Type B pancreatic cell (in vitro differentiated cells): ENCODE data around the gene HABP2. TPM values are rescaled to one million over a fixed set of nuclear protein-coding genes. Genes with fewer than 3 reads are reported as not detected.

Experiments used
- DNase-seq: peaks from one replicate; pipeline ENCODE4 v3.0.0; 2021; ENCODE audit warnings: mixed read lengths; ENCODE audit not compliant: unreplicated experiment; ENCODE audit errors: extremely low spot score
- H3K27ac Mint-ChIP-seq: 2 replicates; pipeline ENCODE4 v1.8.0; 2021; ENCODE audit warnings: mild to moderate bottlenecking, mixed read lengths
- H3K27me3 Mint-ChIP-seq: 2 replicates; pipeline ENCODE4 v1.8.0; 2021; ENCODE audit warnings: mixed read lengths
- H3K36me3 Mint-ChIP-seq: 2 replicates; pipeline ENCODE4 v1.8.0; 2021; ENCODE audit warnings: mixed read lengths
- H3K4me1 Mint-ChIP-seq: one replicate; pipeline ENCODE4 v1.8.0; 2021; ENCODE audit warnings: mixed read lengths; ENCODE audit not compliant: unreplicated experiment
- H3K4me3 Mint-ChIP-seq: 2 replicates; pipeline ENCODE4 v1.8.0; 2021; ENCODE audit warnings: mild to moderate bottlenecking, mixed read lengths
- H3K9me3 Mint-ChIP-seq: 2 replicates; pipeline ENCODE4 v1.8.0; 2021; ENCODE audit warnings: mixed read lengths
- total RNA-seq: library from RNA; stranded (reverse); gene quantifications from 2 replicates; pipeline ENCODE4 v1.2.1, GENCODE V29; 2021; ENCODE audit warnings: low replicate concordance
- TF ChIP-seq, protein P1 (sequence below): fragments of 200-600 bp; sonication (generic); conservative IDR thresholded peaks from 2 replicates; pipeline ENCODE4 v1.5.0; 2021; ENCODE audit warnings: antibody characterized with exemption, mild to moderate bottlenecking

HABP2 gene
- total RNA-seq, 1 donor from 2014 or later: 7.5 TPM

DNA sequence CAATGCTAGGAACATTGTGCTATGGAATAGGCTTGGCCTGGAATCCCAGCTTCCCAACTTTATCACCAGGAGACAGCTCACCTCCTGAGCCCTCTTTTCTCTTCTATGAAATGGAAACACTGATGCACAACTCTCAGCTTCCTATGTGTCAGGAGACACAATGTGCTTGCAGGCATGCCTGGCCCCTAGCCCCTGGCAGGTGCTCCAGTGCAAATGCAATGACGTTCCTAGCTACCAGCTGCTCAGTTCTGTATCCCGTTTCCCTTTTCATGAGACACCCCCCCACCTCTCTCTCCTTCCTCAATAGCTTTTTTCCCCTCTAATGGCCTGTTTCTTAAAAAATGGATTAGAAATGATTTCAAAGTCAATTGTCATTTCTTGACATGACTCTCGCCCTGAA is 30.7 kb downstream of the HABP2 start:
- Mint-ChIP-seq H3K9me3 (no peaks in the 10 kb centered on the region), H3K36me3 (no peaks in the 10 kb centered on the region), H3K27me3 (peaks cover 32% of the 10 kb centered on the region), H3K27ac (no peak overlapping the region), H3K4me1 (no peaks in the 10 kb centered on the region), H3K4me3 (no peak overlapping the region)
- DNase-seq: no peak
- TF ChIP-seq, protein P1, sequence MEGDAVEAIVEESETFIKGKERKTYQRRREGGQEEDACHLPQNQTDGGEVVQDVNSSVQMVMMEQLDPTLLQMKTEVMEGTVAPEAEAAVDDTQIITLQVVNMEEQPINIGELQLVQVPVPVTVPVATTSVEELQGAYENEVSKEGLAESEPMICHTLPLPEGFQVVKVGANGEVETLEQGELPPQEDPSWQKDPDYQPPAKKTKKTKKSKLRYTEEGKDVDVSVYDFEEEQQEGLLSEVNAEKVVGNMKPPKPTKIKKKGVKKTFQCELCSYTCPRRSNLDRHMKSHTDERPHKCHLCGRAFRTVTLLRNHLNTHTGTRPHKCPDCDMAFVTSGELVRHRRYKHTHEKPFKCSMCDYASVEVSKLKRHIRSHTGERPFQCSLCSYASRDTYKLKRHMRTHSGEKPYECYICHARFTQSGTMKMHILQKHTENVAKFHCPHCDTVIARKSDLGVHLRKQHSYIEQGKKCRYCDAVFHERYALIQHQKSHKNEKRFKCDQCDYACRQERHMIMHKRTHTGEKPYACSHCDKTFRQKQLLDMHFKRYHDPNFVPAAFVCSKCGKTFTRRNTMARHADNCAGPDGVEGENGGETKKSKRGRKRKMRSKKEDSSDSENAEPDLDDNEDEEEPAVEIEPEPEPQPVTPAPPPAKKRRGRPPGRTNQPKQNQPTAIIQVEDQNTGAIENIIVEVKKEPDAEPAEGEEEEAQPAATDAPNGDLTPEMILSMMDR: no peak

DNA sequence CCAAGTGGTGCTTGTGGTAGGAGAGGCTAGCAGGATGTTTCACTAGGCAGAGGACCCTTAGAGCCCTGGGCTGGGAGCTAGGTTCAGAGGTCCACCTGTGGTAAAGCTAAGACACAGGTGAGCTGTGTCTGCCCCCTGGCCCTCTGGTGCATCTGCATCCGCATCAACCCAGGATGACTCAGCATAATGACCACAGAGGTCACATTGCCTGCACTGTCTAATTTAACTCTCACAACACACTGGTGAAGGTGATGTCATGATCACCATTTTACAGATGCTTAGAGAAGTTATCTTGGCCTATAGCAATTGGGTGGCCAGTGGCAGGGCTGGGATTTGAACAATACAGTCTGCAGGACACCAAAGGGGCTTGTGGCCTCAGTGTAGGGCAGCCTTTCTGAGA is 33.1 kb downstream of the HABP2 start:
- no peak for DNase-seq
- Mint-ChIP-seq H3K36me3 (no peaks in the 10 kb centered on the region), H3K27me3 (peaks cover 31% of the 10 kb centered on the region), H3K27ac (no peak overlapping the region), H3K4me3 (no peak overlapping the region), H3K4me1 (no peaks in the 10 kb centered on the region), H3K9me3 (no peaks in the 10 kb centered on the region)
- TF ChIP-seq, protein P1: no peak

DNA sequence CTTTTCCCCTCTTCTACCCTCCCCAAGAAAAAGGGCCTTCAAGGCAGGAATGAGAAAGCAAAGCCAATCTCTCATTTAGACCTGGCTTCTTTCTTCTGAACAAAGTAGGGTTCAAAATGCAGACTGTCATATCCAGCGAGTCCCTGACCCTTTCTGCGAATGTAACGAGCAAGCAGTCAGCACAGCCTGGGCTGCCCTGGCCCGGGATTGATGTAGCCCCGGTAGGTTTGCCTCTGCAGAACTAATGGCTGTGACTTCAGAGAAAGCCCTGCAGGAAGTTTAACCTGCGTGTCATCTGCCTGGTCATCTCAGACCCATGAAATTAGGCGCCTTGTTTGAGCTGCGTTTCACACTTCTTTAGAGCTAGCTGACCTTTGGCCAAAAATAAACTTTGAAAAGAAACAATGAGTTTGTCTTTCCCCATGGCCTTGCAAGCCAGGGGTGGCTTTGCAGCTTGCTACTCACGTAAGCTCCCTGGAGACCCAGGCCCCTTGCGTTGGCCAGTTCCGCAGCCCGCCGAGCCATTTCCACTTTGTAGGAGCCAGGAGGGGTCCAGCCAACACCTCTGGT is 36.4 kb downstream of the HABP2 start:
- Mint-ChIP-seq H3K27me3 (peaks cover 16% of the 10 kb centered on the region), H3K9me3 (no peaks in the 10 kb centered on the region), H3K4me1 (no peaks in the 10 kb centered on the region), H3K4me3 (no peak overlapping the region), H3K27ac (no peak overlapping the region), H3K36me3 (no peaks in the 10 kb centered on the region)
- TF ChIP-seq, protein P1: no peak
- DNase-seq: no peak

DNA sequence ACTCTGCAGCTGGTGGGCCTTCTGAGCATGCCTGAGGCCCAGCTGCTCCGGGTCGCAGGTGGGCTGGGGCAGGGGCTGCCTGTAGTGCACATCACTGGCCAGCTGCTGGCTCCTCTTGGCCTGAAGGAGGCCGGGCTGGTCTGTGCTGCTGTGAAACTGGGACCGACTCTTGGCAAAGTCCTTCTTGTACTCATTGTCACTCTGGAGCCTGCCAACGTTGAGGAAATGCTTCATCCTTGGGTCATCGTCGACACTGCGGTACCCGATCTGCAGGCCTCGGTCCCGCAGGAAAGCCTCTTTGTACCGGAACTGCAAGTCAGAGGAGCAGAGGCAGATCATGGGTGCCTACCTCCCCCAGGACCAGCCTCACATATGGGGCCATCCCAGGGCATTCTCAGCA is 37.7 kb downstream of the HABP2 start:
- H3K9me3 Mint-ChIP-seq: no peaks in the 10 kb centered on the region
- no peak for DNase-seq
- no peaks in the 10 kb centered on the region for H3K4me1 Mint-ChIP-seq
- H3K27me3 Mint-ChIP-seq: peaks cover 12% of the 10 kb centered on the region
- H3K4me3 Mint-ChIP-seq: no peak overlapping the region
- H3K27ac Mint-ChIP-seq: no peak overlapping the region
- no peaks in the 10 kb centered on the region for H3K36me3 Mint-ChIP-seq
- TF ChIP-seq, protein P1: no peak

DNA sequence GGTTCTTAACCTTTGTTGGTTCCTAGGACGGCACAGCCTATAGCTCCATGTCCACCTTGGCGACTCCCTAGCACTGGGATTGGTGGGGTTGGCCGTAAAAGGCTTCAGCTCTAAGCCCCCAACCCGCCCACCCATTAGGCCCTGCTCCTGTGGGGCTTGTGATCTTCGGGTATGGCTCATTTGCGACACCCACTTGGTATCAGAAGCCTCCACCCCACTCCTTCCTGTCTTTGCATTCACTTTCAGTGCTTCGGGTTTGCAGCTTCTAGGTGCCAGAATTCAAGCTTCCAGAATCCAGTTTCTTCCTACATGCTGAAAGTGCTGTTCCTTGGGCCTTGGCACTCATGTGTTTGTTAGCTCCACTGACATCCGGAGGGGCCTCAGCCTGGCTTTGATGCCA is 39.5 kb downstream of the HABP2 start:
- DNase-seq: no peak
- Mint-ChIP-seq H3K27ac (no peak overlapping the region), H3K9me3 (no peaks in the 10 kb centered on the region), H3K36me3 (no peaks in the 10 kb centered on the region), H3K4me3 (no peak overlapping the region), H3K27me3 (peaks cover 22% of the 10 kb centered on the region), H3K4me1 (no peaks in the 10 kb centered on the region)
- TF ChIP-seq, protein P1: no peak

DNA sequence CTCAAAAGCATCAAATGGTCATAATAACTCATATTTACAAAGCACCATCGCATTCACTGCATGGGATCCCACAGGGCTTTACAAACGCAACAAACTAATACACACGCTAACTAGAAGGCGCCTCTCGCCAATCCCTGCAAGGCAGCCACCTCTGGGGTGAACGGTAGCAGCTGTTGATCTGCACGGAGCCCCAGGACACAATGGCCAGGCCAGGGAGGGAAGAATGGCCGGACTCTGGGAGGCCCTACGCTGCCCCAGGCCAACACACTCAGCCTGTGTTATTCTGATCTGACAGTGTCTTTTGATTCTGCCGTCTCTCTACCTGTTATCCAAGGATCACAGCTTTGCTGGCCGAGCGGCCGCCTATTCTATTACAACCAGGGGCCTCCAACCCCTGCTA is 41.8 kb downstream of the HABP2 start:
- Mint-ChIP-seq H3K27me3 (peaks cover 43% of the 10 kb centered on the region), H3K4me1 (no peaks in the 10 kb centered on the region), H3K4me3 (no peak overlapping the region), H3K9me3 (no peaks in the 10 kb centered on the region), H3K27ac (no peak overlapping the region), H3K36me3 (no peaks in the 10 kb centered on the region)
- DNase-seq: no peak
- TF ChIP-seq, protein P1: no peak
